GM21723 (cell line): ENCODE data around the gene NCAPH2.

Experiments used
- ATAC-seq: cut with Tn5 transposase; IDR thresholded peaks from one replicate; pipeline ENCODE4 v1.9.1; 2021; ENCODE audit warnings: mild to moderate bottlenecking, moderate library complexity; ENCODE audit not compliant: unreplicated experiment

NCAPH2 gene

DNA sequence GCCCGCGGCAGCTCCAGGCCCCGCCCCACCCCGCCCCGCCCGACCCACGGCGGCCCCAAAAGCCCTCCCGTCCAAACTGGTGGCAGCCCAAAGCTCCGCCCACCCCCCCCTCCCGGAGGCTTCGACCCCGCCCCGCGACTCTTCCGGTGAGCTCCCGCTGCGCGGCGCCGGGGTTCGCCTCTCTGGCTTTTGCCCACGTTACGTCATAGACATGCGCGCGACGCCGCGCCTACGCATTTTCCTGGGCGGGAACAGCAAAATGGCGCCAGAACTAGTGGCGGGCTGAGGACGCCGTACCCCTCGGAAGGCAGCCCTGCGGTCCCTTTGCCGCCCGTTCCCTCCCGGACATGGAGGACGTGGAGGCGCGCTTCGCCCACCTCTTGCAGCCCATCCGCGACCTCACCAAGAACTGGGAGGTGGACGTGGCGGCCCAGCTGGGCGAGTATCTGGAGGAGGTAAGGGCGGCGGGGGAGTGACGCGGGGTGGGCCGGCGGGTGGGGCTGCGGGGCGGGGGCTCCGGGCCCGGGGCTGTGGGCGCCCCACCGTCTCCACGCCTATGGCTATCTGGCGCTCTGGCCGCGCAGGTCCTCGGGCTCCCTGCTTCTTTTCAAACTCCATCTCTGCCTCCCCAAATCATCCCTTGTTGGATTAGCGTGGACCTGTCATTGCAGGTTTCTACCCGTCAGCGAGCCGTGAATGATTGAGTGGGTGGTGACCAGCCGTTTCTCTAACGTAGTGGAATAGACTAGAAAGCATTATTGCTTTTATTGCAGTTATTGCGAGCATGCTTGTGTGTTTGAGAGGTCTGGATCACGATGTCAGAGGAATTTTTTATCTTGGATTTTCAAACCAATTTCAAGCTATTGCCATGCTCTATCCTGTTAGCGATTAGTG lies at the start of gene NCAPH2:
Gene NCAPH2 (plus strand): TSS at position 234 of the 894 bp plus-strand sequence. CDS start 114 bp downstream, at position 348.
- peak; percentile 68 for ATAC-seq

DNA sequence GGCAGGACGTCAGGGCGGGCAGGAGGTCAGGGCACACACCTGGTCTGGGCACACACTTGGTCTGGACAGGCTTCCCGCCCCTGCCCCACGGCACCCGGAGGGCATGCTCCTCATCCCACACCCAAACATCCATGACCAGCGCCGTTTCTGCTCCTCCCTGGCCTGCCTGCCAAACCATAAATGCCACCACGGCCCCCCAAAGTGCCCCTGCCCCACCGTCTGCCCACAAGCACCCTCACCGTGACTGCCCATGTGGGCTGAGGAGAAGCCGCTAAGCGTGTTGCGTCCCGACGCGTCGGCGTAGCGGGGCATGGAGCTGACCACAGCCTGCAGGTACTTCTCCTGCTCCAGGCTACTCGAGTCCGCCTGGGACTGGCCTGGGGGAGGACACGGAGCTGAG lies 49.0 kb upstream of the NCAPH2 start:
- no peak for ATAC-seq

DNA sequence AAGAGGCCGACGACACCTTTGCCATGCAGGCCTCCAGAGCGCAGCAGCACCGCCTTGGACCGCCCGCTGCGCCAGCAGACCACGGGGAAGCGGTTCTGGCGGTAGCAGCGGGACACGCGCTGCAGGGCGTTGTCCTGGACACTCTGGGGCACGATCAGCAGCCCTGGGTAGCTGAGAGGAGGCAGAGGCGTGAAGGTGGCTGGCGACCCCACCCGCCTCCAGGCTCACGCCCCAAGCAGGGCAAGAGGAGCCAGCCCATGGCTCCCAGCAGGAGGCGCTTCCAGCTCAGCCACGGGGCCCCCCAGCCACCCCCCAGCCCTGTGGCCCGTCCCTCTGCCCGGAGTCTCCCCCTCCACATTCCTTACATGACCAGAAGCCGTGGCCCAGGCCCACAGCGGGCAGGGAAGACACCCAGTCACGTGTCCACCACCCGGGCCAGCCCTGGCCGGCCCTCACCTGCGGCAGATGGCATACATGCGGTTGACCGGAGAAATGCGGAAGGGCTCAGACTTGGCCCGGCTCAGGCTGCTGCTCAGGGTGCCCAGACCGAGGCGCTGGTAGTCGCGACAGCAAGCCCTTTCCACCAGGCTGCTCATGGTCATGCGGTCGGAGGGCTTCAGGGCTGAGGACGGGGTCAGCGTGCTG lies 48.4 kb upstream of the NCAPH2 start:
- no peak for ATAC-seq

DNA sequence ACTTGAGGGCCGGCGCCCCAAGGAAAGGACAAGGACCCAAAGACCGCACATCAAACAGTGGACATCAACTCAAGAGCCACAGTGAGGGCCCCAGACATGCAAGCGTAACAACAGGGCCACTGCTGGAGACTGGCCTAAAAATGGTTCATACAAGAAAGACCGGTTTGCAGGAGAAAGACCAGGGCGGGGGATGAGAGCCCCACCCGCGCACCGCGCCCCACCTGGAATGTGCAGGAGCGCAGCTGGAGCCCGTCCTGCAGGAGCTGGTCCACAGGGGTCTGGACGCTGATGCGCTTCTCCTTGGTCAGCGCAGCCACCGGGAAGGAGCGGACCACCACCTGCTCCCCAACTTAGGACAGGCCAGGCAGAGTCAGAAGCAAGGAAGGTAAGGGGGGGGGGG lies 47.1 kb upstream of the NCAPH2 start:
- no peak for ATAC-seq

DNA sequence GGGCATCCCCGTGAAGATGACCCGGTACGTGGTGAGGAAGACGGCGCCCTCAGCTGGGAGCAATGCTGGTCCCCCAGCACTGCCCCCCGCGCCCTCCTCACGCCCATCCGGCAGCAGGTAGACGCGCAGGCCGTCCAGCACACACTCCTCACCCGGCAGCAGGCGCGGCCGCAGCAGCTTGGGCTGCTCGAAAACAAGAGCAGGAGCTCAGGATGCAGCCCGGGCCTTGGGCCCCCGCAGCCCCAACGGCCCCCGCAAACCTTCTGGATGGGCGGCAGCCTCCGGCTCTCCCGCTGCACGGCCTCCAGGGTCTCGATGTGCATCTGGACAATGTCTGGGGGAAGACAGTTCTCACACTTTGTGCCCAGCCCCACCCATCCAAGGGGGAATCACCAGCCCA lies 46.5 kb upstream of the NCAPH2 start:
- ATAC-seq: no peak

DNA sequence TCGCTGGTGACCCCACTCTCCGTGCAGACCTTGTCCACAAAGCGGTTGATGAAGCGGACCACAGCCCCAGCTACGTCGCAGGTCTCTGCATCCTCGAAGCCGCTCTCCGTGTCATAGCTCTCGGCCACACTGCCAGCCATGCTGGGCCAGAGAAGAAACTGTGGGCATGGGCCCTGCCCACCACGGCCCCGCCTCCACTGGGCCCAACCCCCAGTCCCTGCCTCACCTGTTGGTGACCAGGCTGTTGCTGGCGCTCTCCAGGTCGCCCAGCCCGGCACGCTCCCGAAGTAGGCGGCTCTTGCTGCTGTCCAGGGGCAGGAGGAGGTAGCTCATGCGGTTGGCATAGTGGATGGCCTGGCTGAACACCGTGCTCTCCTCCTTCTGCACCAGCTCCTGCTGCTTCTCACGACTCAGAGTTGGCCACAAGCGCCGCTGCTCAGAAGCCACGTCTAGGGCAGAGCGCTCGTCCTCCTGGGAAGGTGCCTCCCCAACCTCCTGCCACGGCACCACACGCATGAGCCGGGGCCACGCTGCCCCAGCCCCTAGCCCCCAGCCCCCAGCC lies 46.0 kb upstream of the NCAPH2 start:
- no peak for ATAC-seq

DNA sequence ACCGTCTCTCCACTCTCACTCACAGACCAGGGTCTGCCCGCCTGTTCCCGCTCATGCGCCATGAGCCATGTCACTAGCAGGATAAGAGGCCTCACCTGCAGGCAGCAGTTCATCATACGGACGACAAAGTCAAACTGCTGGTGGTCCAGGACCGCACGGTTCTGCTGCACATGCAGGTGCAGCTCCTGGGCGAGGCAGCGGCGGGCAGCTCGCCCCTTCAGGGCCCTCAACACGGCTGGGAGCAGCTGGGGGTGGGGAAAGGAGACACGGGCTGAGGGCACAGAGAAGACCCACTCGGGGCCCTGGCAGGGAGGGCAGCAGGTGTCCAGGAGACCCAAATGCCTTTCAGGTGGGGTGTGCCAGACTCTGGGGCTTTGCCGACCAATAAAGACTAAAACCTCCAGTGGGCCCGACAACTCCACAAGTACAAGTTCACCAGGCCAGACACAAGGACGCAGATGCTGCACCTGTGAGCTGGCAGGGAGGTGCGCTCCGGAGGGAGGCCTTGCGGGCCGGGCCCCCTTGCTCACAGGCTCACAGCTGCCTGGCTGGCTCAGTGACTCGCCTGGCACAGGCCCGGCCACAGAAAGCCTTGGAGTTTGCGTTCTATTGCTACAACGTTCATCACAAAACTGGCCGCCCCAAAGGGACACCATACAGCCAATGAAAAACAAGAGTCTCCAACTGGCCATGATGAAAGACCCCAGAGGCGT lies 44.7 kb upstream of the NCAPH2 start:
- ATAC-seq: no peak

DNA sequence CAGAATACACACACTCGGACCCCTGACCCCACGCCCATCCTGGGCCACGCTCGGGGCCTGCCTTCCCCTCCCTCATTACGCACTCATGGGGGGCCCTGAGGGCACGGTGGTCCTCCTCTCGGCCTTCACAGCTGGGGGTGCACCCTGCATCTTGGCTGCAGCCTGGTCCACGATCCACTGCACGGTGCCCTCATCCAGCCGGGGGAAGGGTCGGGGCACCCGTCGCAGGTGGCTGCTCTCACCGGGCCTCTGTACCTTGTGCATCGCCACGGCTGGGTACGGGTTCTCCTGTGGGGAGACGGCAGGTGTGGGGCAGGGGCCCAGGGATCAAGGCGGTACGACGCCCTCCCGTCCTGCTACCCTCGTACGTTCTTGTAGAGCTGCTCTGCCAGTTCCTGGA lies 43.6 kb upstream of the NCAPH2 start:
- no peak for ATAC-seq

DNA sequence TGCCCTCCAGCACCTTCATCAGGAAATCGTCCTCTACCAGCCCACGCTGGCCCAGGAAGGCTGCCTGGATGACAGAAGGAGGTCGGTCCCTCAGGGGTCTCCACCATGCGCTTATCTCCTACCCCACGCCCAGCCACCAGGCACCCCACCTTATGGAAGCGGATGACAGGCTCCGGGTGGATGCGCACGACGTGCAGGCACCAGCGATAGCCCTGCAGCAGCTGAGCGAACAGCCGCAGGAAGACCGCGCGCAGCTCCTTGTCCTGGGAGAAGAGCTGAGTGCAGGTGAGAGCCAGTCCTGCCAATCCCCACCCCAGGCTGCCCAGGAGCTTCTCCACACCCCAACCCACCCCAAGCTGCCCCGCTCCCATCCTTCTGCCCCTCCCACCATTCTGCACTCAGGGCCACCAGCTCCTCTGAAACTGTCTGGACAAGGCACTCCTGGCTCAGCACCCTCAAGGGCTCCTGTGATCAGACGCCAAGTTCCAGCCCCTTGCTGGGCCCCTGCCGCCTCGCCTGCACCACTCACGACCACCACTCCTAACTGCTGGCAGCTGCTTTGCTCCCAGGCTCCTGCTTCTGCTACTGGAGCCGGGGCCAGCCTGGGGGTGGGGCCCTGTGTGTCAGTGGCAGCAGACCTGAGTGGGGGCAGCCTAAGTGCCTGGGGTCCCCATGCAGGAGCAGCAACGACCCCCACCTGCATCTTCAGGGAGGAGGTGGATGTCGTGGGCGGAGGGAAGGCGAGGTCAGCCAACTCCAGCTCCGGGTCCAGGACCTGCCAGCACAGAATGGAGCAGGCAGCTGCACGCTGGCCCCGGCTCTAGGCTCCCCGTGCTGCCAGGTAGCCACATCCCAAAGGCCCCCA lies 42.7 kb upstream of the NCAPH2 start:
- ATAC-seq: no peak

DNA sequence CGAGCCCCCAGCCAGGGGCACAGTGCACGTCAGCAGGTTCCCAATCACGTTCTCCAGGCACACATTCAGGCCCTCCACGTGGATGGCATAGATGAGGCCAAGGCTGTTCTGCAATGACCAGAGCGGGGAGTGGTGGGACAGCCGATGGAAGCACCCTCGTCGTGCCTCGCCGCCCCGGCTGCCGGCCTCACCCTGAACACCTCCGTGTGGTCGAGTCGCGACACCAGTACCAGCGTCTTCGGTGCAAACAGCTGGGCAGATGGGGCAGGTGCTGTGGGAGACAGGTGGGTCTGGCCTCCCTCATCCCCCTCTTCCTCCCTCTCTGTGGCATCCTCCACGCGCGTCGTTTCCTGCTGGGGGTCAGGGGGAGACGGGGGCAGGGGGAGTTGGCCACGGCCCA lies 40.7 kb upstream of the NCAPH2 start:
- no peak for ATAC-seq

DNA sequence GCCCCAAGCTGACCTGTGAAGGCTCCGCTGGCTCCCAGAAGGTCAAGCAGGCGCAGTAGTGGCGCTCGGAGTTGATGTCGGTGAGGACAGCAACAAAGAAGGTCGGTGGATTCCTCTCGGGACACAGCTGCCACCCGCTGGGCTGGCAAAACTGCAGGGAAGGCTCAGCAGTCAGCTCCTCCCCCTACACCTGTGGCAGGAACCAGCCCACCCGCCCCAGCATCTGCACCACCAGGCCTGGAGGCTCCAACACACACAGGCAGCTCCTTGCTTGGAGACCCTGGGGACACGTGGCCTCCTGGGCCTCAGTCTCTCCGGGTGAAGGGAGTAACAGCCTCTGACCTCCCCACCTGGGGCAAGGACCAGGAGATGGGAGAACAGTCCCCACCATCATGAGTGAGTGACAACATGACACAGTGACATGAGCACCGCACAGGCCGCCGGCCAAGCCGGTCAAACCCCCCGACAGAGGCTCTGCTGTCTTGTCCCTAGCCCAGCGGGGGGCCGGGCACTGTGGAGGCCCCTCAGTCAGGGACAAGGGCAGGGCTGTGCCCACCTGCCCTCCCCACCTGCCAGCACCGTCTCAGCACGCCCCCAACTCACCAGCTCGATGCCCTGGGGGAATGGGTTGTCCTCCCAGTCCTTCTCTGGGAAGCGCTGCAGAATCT lies 40.1 kb upstream of the NCAPH2 start:
- ATAC-seq: no peak

DNA sequence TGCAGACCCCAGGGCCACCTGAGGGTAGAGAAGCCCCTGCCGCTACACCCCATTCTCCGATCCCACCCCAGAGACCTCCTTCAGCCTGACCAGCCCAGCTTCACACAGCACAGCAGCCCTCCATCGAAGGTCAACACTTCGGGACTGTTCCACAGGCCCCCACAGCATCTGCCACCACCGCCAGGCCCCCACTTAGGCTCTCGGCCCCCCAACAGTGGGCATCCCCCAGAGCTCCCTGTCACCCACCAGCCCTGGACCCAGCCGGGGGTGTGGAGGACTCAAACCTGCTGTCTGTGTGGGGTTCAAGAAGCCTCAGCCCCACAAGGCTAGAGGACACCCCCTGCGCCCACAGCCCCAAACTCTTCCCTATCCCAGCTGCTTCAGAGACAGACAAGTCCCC lies 39.4 kb upstream of the NCAPH2 start:
- ATAC-seq: no peak

DNA sequence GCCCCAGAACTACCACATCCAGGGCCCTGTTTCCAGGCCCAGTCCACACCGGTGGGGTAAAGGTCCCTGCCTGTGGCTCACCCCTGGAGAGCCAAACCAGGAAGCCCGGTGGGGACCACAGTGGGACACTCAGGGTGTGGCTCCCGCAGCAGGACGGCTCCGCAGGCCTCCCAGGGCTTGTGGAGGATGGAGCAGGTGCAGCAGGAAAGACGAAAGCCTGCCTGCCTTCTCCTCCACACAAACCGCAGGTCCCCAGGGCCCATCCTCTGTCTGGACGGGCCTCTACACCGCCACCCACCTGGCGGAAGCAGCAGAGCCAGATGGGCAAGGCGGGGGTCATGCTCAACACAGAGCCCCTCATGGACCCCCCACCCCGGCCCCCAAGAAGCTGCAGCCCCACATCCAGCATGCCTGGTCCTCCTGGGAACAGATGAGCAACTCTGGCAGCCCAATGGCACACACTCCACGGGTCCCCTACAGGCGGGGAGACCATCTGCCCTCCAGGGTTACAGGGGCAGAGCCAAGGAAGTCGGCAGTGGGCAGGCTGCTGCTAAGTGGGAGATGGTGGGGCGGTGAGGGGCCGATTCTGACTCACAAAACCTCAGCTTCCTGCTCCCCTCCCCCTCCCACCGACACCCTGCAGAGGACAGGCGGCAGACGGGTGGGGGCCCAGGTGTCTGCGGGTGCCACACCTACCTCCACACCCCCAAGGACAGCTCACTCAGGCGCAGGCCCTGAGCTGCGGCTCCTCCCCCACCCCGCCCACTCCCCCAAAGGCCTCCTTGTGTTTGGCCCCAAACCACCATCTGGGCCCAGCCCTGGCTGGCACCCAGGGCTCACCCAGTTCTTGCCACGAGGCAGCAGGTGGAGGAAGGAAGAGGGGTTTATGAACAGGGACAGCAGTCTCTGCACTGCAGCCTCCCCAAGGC lies 38.4 kb upstream of the NCAPH2 start:
- peak; percentile 55 for ATAC-seq

DNA sequence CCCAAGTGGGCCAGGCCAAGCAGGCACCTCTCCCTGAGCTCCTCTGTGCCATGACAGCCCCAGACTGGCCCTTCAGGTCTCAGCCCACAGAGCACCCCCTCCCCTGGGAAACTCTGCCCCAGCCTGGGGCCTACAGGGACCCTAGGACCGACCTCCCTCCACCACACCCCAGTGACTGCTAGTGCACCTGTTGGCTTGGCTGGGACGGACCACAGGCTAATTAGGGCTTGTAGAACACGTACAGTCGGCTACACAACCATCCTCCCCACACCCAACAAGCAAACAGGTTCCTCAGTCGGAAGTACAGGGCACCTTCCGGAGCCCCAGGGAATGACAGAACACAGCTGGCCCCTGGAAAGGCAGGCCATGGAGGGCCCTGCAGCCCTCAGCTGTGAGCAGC lies 37.5 kb upstream of the NCAPH2 start:
- no peak for ATAC-seq

DNA sequence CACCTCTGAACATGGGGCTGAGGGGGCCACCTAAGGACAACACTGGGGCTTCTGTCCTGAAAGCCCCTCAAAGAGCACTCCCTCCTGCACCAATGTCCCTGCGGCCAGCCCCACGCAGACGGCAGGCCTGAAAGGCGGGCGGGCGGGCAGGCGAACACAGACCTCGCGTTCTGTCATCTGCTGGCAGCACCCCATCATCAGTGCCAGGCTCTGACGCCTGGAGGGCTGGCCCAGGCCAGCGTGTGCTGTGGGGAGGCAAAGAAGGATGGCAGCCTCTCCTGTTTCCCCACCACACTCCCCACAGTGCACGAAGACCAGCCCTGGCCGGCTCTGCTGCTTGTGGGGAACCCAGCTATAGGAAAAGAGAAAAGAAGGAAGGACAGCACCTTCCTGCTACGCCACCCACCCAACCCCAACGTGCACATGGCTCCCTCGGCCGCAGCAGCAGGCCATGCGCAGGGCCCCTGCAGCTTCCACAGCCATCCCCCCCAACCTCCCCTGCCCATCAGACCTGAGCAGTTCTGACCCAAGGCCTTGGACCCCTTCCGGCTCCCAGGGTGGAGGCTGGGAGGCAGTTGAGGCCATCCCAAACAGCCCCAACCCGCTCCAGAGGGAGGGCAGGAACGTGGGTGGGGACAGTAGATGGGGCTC lies 36.7 kb upstream of the NCAPH2 start:
- ATAC-seq: no peak

DNA sequence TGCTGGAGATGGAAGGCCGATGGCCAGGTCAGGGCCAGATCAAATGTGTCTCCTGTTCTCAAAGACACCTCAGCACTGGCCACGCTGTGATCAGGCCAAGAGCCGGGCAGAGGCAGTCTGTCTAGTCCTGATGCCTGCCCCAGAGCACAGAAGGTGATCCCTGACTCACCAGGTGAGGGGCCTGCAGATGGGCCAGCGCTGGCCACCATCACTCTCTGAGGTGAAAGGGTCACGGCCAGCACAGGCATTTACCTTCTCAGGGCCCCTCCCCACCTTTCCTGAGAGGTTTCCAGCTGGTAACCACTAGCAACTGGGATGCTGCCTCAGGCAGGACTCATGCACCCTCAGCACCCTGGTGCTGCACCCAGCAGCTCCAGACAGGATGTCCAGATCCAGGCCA lies 36.1 kb upstream of the NCAPH2 start:
- no peak for ATAC-seq

DNA sequence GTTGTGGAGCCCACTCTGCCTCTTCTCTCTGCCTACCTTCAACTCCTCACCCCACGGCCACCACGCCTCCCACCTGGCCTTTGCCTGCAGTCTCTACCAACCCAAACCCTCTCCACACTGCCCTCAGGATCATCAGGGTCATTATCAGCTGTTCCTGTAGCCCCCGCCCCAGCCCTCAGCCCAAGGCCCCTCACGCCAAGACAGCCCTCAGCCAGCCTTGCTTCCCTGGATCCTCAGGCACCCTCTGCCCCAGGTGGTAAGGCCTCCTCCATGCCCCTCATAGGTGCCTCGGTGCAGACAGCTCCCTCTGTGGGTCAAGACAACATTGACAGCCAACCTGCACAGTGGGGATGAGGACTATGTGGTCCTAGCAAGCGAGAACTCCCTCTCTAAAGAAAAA lies 34.9 kb upstream of the NCAPH2 start:
- no peak for ATAC-seq
